ENCODE results near the gene PRRT2. TPM values are rescaled to one million over a fixed set of nuclear protein-coding genes. Genes with fewer than 3 reads are reported as not detected.
"Not testable (repeated sequence)": the region's sequence is repeated elsewhere in the genome, so short reads cannot be mapped to it uniquely, and the experiment has no call there.

The PRRT2 gene
- total RNA-seq, 1 experiment from 2014 or later = 9.7 TPM

DNA sequence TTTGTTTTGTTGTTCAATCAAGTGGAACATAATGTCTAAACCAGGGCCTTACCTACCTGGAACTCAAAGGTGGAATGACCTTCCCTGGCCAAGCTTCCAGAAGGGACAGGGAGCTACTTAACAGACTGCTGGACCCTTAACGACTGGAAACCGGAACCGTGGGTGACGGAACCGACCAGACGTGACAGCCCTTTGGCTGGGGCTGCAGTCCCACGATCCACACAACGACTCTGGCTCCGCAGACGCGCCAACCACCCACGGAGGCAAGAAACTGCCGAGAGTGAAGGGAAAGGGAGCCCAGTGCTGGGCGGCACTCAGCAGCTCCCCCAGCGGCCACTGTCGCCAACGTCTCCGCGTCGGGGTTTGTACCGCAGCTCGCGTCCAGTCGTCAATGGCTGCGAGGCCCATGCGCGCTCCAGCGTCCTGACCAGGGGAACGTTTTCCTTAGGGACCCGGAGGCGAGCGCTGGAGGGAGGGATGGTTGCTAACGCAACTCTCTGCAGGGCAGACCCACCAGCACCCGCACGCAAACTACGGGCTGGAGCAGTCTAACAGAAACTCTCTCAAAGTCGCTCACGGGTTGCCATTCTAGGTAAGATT lies 27.0 kb upstream of the PRRT2 start:
- peak overlapping the region; percentile 60 for H3K27ac ChIP-seq (ENCODE audit: low read length)
- H3K36me3 ChIP-seq (ENCODE audit: control insufficient read depth, insufficient read depth, low read length) = no peaks in the 10 kb centered on the region
- no peaks in the 10 kb centered on the region for H3K4me1 ChIP-seq (ENCODE audit: control insufficient read depth, insufficient read depth, low read length)
- ChIA-PET CTCF (interaction anchor here (0.6 to 1.2 kb wide), 5 partner anchors 12 to 95 kb away, joined by 3 to 4 read pairs (median 3); no protein-coding TSS in a partner anchor), POLR2A (no interaction called here)
- no TSS peak for BruUV-seq (replicated peaks)
- in situ Hi-C loops (cut with HindIII; ENCODE audit: low pct_unique_long_range_greater_than_20kb, low sequenced_read_pairs) (no loop called here), intact Hi-C loops (cut with micrococcal nuclease; ENCODE audit: unreplicated experiment) (no loop called here)
- H3K9me3 ChIP-seq (ENCODE audit: control insufficient read depth, insufficient read depth, low read depth, low read length) = no peaks in the 10 kb centered on the region
- ATAC-seq (peak; percentile 91), DNase-seq (ENCODE audit: low read depth, low spot score) (no peak)
- H3K4me3 ChIP-seq (ENCODE audit: low read depth in 2 of 2, low read length in 2 of 2) = peak overlapping the region in 1 of 2 experiments; percentile 24; a peak in 1 of 4 replicates
- no peaks in the 10 kb centered on the region for H3K27me3 ChIP-seq (ENCODE audit: control insufficient read depth, insufficient read depth, low read length)
- peak in 1 of 2 experiments; percentile 43; a peak in 1 of 4 replicates for TF ChIP-seq REST (IDR thresholded peaks at IDR 0.05; ENCODE audit: insufficient read depth in 1 of 2, low read depth in 2 of 2, low read length in 1 of 2)
- TF ChIP-seq, protein P1, sequence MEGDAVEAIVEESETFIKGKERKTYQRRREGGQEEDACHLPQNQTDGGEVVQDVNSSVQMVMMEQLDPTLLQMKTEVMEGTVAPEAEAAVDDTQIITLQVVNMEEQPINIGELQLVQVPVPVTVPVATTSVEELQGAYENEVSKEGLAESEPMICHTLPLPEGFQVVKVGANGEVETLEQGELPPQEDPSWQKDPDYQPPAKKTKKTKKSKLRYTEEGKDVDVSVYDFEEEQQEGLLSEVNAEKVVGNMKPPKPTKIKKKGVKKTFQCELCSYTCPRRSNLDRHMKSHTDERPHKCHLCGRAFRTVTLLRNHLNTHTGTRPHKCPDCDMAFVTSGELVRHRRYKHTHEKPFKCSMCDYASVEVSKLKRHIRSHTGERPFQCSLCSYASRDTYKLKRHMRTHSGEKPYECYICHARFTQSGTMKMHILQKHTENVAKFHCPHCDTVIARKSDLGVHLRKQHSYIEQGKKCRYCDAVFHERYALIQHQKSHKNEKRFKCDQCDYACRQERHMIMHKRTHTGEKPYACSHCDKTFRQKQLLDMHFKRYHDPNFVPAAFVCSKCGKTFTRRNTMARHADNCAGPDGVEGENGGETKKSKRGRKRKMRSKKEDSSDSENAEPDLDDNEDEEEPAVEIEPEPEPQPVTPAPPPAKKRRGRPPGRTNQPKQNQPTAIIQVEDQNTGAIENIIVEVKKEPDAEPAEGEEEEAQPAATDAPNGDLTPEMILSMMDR (IDR thresholded peaks at IDR 0.05) = peak; percentile 90
- TF ChIP-seq SIN3A (IDR thresholded peaks at IDR 0.05; ENCODE audit: borderline replicate concordance, insufficient read depth, low read depth, low read length) = no peak
- TF ChIP-seq POLR2AphosphoS5 (IDR thresholded peaks at IDR 0.05; ENCODE audit: low read depth, low read length) = no peak
- TF ChIP-seq TCF7L2 (IDR thresholded peaks at IDR 0.05; ENCODE audit: low read depth, low read length) = no peak

DNA sequence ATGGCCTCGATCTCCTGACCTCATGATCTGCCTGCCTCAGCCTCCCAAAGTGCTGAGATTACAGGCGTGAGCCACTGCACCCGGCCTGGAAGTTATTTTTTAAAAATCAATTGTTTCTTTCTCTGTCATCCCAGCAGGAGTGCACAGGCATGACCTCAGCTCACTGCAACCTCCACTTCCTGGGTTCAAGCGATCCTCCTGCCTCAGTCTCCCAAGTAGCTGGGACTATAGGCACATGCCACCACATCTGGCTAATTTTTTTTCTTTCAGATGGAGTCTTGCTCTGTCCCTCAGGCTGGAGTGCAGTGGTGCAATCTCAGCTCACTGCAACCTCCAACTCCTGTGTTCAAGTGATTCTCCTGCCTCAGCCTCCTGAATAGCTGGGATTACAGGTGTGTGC lies 24.8 kb upstream of the PRRT2 start:
- in situ Hi-C loops (cut with HindIII; ENCODE audit: low pct_unique_long_range_greater_than_20kb, low sequenced_read_pairs); H3K9me3 ChIP-seq (ENCODE audit: control insufficient read depth, insufficient read depth, low read depth, low read length); H3K36me3 ChIP-seq (ENCODE audit: control insufficient read depth, insufficient read depth, low read length); H3K27ac ChIP-seq (ENCODE audit: low read length); POLR2A ChIA-PET; intact Hi-C loops (cut with micrococcal nuclease; ENCODE audit: unreplicated experiment); DNase-seq (ENCODE audit: low read depth, low spot score); H3K4me1 ChIP-seq (ENCODE audit: control insufficient read depth, insufficient read depth, low read length); ATAC-seq; BruUV-seq (replicated peaks); H3K4me3 ChIP-seq (ENCODE audit: low read depth in 2 of 2, low read length in 2 of 2); H3K27me3 ChIP-seq (ENCODE audit: control insufficient read depth, insufficient read depth, low read length); CTCF ChIA-PET: not testable (repeated sequence)

GRCh38 chr16:29789775-29790182 lies 22.2 kb upstream of the PRRT2 start:
- H3K27ac ChIP-seq (ENCODE audit: low read length) = peak overlapping the region; percentile 97
- ATAC-seq (peak; percentile 17; the same call in 1 of the 2 replicates), DNase-seq (ENCODE audit: low read depth, low spot score) (no peak)
- no TSS peak for BruUV-seq (replicated peaks)
- H3K9me3 ChIP-seq (ENCODE audit: control insufficient read depth, insufficient read depth, low read depth, low read length) = no peaks in the 10 kb centered on the region
- in situ Hi-C loops (cut with HindIII; ENCODE audit: low pct_unique_long_range_greater_than_20kb, low sequenced_read_pairs) = no loop called here
- H3K4me3 ChIP-seq (ENCODE audit: low read depth in 2 of 2, low read length in 2 of 2) = peak overlapping the region; percentile 88 to 93
- intact Hi-C loops (cut with micrococcal nuclease; ENCODE audit: unreplicated experiment) = no loop called here
- no peaks in the 10 kb centered on the region for H3K27me3 ChIP-seq (ENCODE audit: control insufficient read depth, insufficient read depth, low read length)
- H3K4me1 ChIP-seq (ENCODE audit: control insufficient read depth, insufficient read depth, low read length) = peaks cover 12% of the 10 kb centered on the region
- POLR2A ChIA-PET = interaction anchor here (0.5 to 0.6 kb wide), 3 partner anchors 16 to 61 kb away, joined by 3 to 6 read pairs (median 4); no protein-coding TSS in a partner anchor
- CTCF ChIA-PET = interaction anchor here (1.2 kb wide), 1 partner anchor 243 kb away, joined by 11 read pairs; no protein-coding TSS in a partner anchor
- TF ChIP-seq SIN3A (IDR thresholded peaks at IDR 0.05; ENCODE audit: borderline replicate concordance, insufficient read depth, low read depth, low read length) (no peak), REST (IDR thresholded peaks at IDR 0.05; ENCODE audit: insufficient read depth in 1 of 2, low read depth in 2 of 2, low read length in 1 of 2) (no peak), POLR2AphosphoS5 (IDR thresholded peaks at IDR 0.05; ENCODE audit: low read depth, low read length) (no peak)
- TF ChIP-seq, protein P1 (IDR thresholded peaks at IDR 0.05) = no peak
- H3K36me3 ChIP-seq (ENCODE audit: control insufficient read depth, insufficient read depth, low read length) = no peaks in the 10 kb centered on the region; the same call in 1 of the 2 replicates

Measured in Panc1 (cell line).